ENCODE measurements around the gene SYVN1. TPM values are rescaled to one million over a fixed set of nuclear protein-coding genes. Genes with fewer than 3 reads are reported as not detected.

The SYVN1 gene
- total and polyA plus RNA-seq, 2 donors (not counting 3 experiments of a cell fraction or from before 2014, with no cell fraction given): 34.5 to 45.1 TPM

GRCh38 chr11:65148657-65149056 is 14.3 kb upstream of the SYVN1 start:
- intact Hi-C loops (cut with micrococcal nuclease): no loop called here
- BruUV-seq (replicated peaks): no TSS peak

More at GRCh38 chr11:65148657-65149056, 14.3 kb upstream of the SYVN1 start:
- Histone ChIP-seq H3K4me3 (replicated peaks in 1 of 3; ENCODE audit: insufficient read depth in 1 of 3, low read depth in 1 of 3, low read length in 3 of 3) (no peak overlapping the region), H4K20me1 (replicated peaks; ENCODE audit: control insufficient read depth, extremely low read depth, insufficient read depth, low read length) (no peaks in the 10 kb centered on the region), H3K4me1 (ENCODE audit: control insufficient read depth, extremely low read depth, insufficient read depth, low read length) (peaks cover 7% of the 10 kb centered on the region), H3K4me2 (ENCODE audit: insufficient read depth, low read length) (no peak overlapping the region), H3K27ac (ENCODE audit: insufficient read depth, low read depth, low read length) (no peak overlapping the region), H3K36me3 (ENCODE audit: control insufficient read depth in 2 of 2, extremely low read depth in 1 of 2, insufficient read depth in 2 of 2, low read length in 2 of 2) (no peaks in the 10 kb centered on the region), H3K27me3 (ENCODE audit: control insufficient read depth in 2 of 2, insufficient read depth in 2 of 2, low read length in 2 of 2) (peaks cover 6 to 7% of the 10 kb centered on the region in 2 experiments), H3K9me3 (replicated peaks; ENCODE audit: control insufficient read depth, insufficient read depth, low read length) (no peaks in the 10 kb centered on the region), H2AFZ (ENCODE audit: low read depth, low read length) (no peak overlapping the region), H3K9me1 (replicated peaks; ENCODE audit: control insufficient read depth, extremely low read depth, insufficient read depth, low read length) (no peaks in the 10 kb centered on the region), H3K79me2 (ENCODE audit: control insufficient read depth, insufficient read depth, low read length) (no peaks in the 10 kb centered on the region), H3K9ac (replicated peaks; ENCODE audit: extremely low read depth, insufficient read depth, low read length) (no peak overlapping the region)
- CTCF ChIA-PET: no interaction called here
- no peak for DNase-seq (ENCODE audit: low read depth, low spot score)
- no peak for FAIRE-seq
- TF ChIP-seq JUN (IDR thresholded peaks at IDR 0.05; ENCODE audit: borderline replicate concordance, insufficient read depth, insufficient read length, low read depth): no peak
- no peak for TF ChIP-seq FOS (IDR thresholded peaks at IDR 0.05; ENCODE audit: borderline replicate concordance, insufficient read depth, low read length)
- TF ChIP-seq POLR2AphosphoS5 (IDR thresholded peaks at IDR 0.05; ENCODE audit: insufficient read depth, low read depth, low read length): no peak
- TF ChIP-seq MAX (IDR thresholded peaks at IDR 0.05; ENCODE audit: insufficient read depth, insufficient read length): no peak
- TF ChIP-seq POLR2A (IDR thresholded peaks at IDR 0.05; ENCODE audit: low read depth, low read length): no peak
- no peak for TF ChIP-seq EZH2 (IDR thresholded peaks at IDR 0.05; ENCODE audit: borderline replicate concordance, low read depth, low read length, severe bottlenecking)
- TF ChIP-seq, protein P1, sequence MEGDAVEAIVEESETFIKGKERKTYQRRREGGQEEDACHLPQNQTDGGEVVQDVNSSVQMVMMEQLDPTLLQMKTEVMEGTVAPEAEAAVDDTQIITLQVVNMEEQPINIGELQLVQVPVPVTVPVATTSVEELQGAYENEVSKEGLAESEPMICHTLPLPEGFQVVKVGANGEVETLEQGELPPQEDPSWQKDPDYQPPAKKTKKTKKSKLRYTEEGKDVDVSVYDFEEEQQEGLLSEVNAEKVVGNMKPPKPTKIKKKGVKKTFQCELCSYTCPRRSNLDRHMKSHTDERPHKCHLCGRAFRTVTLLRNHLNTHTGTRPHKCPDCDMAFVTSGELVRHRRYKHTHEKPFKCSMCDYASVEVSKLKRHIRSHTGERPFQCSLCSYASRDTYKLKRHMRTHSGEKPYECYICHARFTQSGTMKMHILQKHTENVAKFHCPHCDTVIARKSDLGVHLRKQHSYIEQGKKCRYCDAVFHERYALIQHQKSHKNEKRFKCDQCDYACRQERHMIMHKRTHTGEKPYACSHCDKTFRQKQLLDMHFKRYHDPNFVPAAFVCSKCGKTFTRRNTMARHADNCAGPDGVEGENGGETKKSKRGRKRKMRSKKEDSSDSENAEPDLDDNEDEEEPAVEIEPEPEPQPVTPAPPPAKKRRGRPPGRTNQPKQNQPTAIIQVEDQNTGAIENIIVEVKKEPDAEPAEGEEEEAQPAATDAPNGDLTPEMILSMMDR (IDR thresholded peaks at IDR 0.05; ENCODE audit: extremely low read depth in 1 of 2, insufficient read depth in 1 of 2, low read depth in 1 of 2, low read length in 2 of 2): no peak
- no peak for TF ChIP-seq GATA2 (IDR thresholded peaks at IDR 0.05; ENCODE audit: insufficient read depth, insufficient read length, low read depth, low read length)
- TF ChIP-seq MYC (IDR thresholded peaks at IDR 0.05; ENCODE audit: low read depth, low read length): no peak
- POLR2A ChIA-PET: interaction anchor here (0.6 kb wide), 1 partner anchor 8 kb away, joined by 4 read pairs; no protein-coding TSS in a partner anchor
- dilution Hi-C loops (cut with MboI; ENCODE audit: extremely low pct_ligation_motif_present, low sequenced_read_pairs): no loop called here

Measured in endothelial cell of umbilical vein (primary cell).